ENCODE results near the gene NR2E1.
A peak's percentile ranks its signal among the peaks of the same experiment; 100 is the strongest.

Gene NR2E1

DNA sequence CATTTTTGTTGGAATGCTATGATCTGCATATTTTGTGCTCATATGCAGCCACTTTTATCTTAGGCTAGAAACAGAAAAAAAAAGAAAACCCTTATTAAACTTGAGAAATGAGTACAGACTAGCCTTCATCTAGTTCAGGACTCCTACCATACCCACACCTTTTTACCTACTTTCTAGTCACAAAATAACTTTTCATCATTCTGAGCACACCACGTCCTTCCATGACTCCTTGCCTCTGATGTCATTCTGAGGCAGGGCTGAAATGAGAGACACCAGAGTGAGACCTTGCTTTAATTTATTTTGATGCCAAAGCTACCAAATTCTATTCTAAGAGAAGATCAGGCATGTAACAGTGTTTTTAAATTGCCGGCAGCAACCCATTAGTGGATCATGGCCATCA lies 56.2 kb downstream of the NR2E1 start:
- no peak for DNase-seq

DNA sequence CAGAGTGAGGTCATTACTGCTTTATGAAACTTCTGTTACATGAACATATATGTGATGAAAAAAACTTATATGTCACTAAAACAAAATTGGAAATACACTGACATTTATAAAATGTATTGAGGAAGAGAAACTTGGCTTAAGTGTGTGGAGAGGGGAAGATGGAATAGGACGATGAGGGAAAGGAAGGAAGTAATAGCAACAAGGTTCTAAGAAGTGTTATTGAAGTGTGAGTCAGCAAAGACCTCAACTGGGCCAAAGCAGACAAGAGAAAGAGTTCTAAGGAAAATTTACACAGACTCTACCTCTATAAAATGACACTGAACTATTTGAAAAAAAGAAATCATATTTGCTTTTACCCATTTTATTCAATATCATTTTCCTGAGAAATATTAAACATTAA lies 56.7 kb downstream of the NR2E1 start:
- no peak for DNase-seq

DNA sequence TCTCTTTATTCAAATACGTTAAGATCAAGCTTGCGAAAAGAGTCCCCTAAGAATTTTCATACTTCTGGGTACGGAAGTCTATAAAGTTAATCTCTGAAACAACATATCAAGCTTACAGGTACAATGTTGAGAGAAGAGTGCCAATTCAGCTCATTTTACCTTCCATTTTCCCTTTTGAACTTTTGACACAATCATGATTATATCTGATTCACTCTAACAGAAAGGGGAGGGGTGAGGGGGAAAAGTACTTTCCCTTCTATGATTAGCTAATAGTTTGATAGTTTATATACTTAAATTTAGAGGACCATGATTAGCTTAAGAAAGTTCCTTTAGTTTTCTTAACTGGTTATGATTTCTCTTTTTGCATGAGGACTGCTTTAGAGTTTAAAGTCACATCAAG lies 61.5 kb downstream of the NR2E1 start:
- DNase-seq = no peak

DNA sequence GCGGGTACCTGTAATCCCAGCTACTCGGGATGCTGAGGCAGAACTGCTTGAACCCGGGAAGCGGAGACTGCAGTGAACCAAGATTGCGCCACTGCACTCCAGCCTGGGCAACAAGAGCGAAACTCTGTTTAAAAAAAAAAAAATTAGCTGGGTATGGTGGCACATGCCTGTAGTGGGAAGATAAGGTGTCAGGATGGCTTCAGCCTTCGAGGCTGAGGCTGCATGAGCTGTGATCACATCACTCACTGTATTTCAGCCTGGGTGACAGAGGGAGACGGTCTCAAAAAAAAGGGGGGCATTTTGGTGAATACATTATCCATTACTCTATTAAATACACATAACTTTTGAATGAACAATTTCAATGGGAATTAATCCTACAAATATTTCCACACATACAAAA lies 62.6 kb downstream of the NR2E1 start:
- no peak for DNase-seq

DNA sequence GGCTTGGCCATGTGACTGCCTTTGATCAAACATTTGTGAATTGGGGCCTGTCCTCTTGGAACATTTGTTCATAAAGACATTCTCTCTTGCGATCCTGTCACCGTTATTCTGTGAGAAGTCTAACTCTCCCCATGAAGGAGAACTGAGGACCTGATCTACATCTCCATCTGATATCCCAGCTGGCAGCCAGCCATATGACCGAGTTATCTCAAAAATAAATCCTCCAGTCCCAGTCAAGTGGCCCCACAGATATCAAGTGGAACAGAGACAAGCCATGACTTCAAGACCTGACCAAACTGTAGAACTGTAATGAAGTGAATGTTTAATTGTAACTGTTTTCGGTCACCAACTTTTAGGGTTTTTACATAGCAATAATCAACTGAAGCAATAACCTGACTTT lies 69.3 kb downstream of the NR2E1 start:
- peak; percentile 32 for DNase-seq

DNA sequence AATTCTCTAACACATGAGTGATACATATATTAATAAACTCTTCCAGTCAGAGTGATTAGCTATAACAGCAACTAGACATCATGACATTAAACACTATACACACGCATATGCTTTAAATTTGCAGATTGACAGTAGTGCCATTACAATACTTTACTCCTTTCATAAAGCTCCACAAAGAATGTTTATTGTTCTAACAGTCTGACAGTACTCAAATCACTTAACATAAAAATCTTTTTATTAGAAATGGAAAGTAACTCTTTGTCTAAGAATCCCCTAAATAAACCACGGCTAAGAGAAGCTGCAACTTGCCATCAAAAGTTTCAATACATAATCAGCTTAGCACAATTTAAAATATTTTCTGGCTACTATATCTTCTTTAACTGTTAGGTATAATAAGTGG lies 71.0 kb downstream of the NR2E1 start:
- DNase-seq = no peak

DNA sequence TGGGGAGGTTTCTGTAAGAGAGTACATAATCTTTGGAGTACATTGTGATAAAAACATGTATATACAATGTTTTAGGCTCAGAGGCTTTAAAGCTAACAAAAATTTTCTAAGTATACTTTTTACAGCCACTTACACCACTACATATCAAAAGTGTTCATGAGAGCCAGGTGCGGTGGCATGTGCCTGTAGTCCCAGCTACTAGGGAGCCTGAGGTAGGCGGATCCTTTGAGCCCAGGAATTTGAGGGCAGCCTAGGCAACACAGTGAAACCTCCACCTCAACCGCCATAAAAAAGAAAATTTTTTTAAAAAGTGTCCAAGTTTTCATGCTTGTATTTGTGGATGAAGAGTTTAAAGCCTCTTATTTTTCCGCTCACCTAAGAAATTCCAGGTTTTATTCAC lies 72.5 kb downstream of the NR2E1 start:
- no peak for DNase-seq
